Psoas muscle (tissue), 8 donors: ENCODE results near the gene PAQR4. TPM values are rescaled to one million over a fixed set of nuclear protein-coding genes. Genes with fewer than 3 reads are reported as not detected.

Experiments
- ATAC-seq, 4 donors: fragments of 200-7000 bp; cut with Tn5 transposase; one replicate each; pipeline ENCODE4 v1.9.1; 2020; ENCODE audit warnings: moderate library complexity in 3 of 4, mild to moderate bottlenecking in 2 of 4
- DNase-seq, 2 donors: peaks; one replicate each; pipeline ENCODE4 v3.0.0-alpha.2; 2020
- H3K27ac ChIP-seq: fragments of 200-600 bp; one replicate; pipeline ENCODE4 v1.8.0; 2022
- H3K27me3 ChIP-seq, 3 donors: fragments of 200-600 bp in 1 of 3; one replicate each; pipeline versions ENCODE4 v1.6.1 to v1.8.0; 2013 to 2022; ENCODE audit warnings: low read length in 2 of 3, mild to moderate bottlenecking in 2 of 3, moderate library complexity in 1 of 3; ENCODE audit not compliant: insufficient read depth in 3 of 3
- H3K36me3 ChIP-seq, 2 donors: fragments of 200-600 bp in 1 of 2; one replicate each; pipeline versions ENCODE4 v1.6.1 to v1.8.0; 2013 to 2022; ENCODE audit warnings: low read depth in 1 of 2, mild to moderate bottlenecking in 1 of 2, moderate library complexity in 1 of 2; ENCODE audit not compliant: insufficient read depth in 1 of 2
- H3K4me1 ChIP-seq: fragments of 200-600 bp; one replicate; pipeline ENCODE4 v1.8.0; 2022
- H3K4me3 ChIP-seq: fragments of 200-600 bp; one replicate; pipeline ENCODE4 v1.8.0; 2022; ENCODE audit warnings: mild to moderate bottlenecking
- H3K9me3 ChIP-seq: fragments of 200-600 bp; one replicate; pipeline ENCODE4 v1.8.0; 2022
- WGBS, 3 donors: extraction: QIAGEN DNeasy Blood & Tissue Kit; methylation state at CpG; one replicate each; pipeline versions ENCODE4 v1.1.6 to v1.1.7; 2013; 5-methylcytosine and 5-hydroxymethylcytosine counted together
- intact Hi-C, 2 donors: fragments of 100-400 bp; cut with DNase I; formaldehyde crosslinking; loops; one replicate each; pipeline versions ENCODE4 v1.11.0 to v1.14.2; 2022
- polyA plus RNA-seq, 3 donors: library from polyadenylated mRNA; stranded (reverse); fragments of 200-250 nt; gene quantifications; one replicate each; pipeline ENCODE4 v1.2.3, GENCODE V29; 2013
- total RNA-seq, 4 donors: library from RNA; stranded (reverse); fragmentation: NEBNext Ultra II Directional in 2 of 4; extraction: Animal tissue kit (Norgen Biotek cat#: 25700) in 2 of 4; gene quantifications; one replicate each; pipeline versions ENCODE4 v1.2.1 to v1.2.4, GENCODE V29; 2021 to 2023
- TF ChIP-seq, protein P1 (sequence below): fragments of 200-600 bp; IDR thresholded peaks from one replicate; pipeline ENCODE4 v1.8.0; 2022; ENCODE audit warnings: antibody characterized with exemption
- donor health status: healthy with polysubstance abuse.
- donor health status: DM: no; HTN: no; CAD: no; lungs with moderate emphysema.
- donor health status: Bipolar disorder and iron deficiency.
- donor health status: healthy.
- donor health status: DM: yes; HTN: yes; CAD: no.
- donor health status: DM: no; HTN: no; CAD: no.
- donor health status: DM: no; HTN: no; CAD: no.
- donor health status: DM: yes; HTN: yes; CAD: no.

The PAQR4 gene
- total and polyA plus RNA-seq, 7 donors, result 4.6 to 26.1 (median 12.3) TPM

GRCh38 chr16:2959206-2959605, 9.9 kb upstream of the PAQR4 start:
- intact Hi-C loops, result no loop called here
- DNase-seq (peak in 1 of 2 donors; percentile 37), ATAC-seq (no peak)
- Histone ChIP-seq H3K27me3 (peaks cover 0 to 67% (median 23%) of the 10 kb centered on the region in 3 donors), H3K36me3 (no peaks in the 10 kb centered on the region), H3K4me1 (peaks cover 14% of the 10 kb centered on the region), H3K27ac (no peak overlapping the region), H3K9me3 (no peaks in the 10 kb centered on the region), H3K4me3 (no peak overlapping the region)
- 38 to 47% (median 46%) methylated on average over 10 of the region's 10 CpGs for WGBS, 3 donors
- TF ChIP-seq, protein P1, sequence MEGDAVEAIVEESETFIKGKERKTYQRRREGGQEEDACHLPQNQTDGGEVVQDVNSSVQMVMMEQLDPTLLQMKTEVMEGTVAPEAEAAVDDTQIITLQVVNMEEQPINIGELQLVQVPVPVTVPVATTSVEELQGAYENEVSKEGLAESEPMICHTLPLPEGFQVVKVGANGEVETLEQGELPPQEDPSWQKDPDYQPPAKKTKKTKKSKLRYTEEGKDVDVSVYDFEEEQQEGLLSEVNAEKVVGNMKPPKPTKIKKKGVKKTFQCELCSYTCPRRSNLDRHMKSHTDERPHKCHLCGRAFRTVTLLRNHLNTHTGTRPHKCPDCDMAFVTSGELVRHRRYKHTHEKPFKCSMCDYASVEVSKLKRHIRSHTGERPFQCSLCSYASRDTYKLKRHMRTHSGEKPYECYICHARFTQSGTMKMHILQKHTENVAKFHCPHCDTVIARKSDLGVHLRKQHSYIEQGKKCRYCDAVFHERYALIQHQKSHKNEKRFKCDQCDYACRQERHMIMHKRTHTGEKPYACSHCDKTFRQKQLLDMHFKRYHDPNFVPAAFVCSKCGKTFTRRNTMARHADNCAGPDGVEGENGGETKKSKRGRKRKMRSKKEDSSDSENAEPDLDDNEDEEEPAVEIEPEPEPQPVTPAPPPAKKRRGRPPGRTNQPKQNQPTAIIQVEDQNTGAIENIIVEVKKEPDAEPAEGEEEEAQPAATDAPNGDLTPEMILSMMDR, result no peak

- intact Hi-C loops, result no loop called here
- H3K36me3 ChIP-seq, result no peaks in the 10 kb centered on the region
- TF ChIP-seq, protein P1, result no peak
- H3K27ac ChIP-seq, result no peak overlapping the region
- no peak overlapping the region for H3K4me3 ChIP-seq
- H3K9me3 ChIP-seq, result no peaks in the 10 kb centered on the region
- DNase-seq (peak in 1 of 2 donors; percentile 32), ATAC-seq (no peak)
- peaks cover 22% of the 10 kb centered on the region for H3K4me1 ChIP-seq
- peaks cover 0 to 76% (median 26%) of the 10 kb centered on the region in 3 donors for H3K27me3 ChIP-seq
- WGBS, 3 donors, result 69 to 70% (median 70%) methylated on average over 15 to 17 of the region's 17 CpGs
Observed at GRCh38 chr16:2960183-2961010, 8.8 kb upstream of the PAQR4 start.

- Histone ChIP-seq H3K9me3 (no peaks in the 10 kb centered on the region), H3K27me3 (peaks cover 0 to 80% (median 36%) of the 10 kb centered on the region in 3 donors), H3K4me1 (peaks cover 22% of the 10 kb centered on the region), H3K4me3 (peak overlapping the region; percentile 53), H3K27ac (no peak overlapping the region), H3K36me3 (no peaks in the 10 kb centered on the region)
- DNase-seq (peak in 1 of 2 donors; percentile 53), ATAC-seq (no peak)
- 19 to 25% (median 19%) methylated on average over 26 to 28 of the region's 28 CpGs for WGBS, 3 donors
- TF ChIP-seq, protein P1, result no peak
- intact Hi-C loops, result no loop called here
Observed at GRCh38 chr16:2962334-2963073, 6.6 kb upstream of the PAQR4 start.

- TF ChIP-seq, protein P1, result no peak
- peak overlapping the region; percentile 53 for H3K4me3 ChIP-seq
- H3K27ac ChIP-seq, result no peak overlapping the region
- WGBS, 3 donors, result 2 to 5% (median 3%) methylated on average over 12 to 39 of the region's 40 CpGs
- ATAC-seq, result no peak
- peaks cover 0 to 83% (median 37%) of the 10 kb centered on the region in 3 donors for H3K27me3 ChIP-seq
- H3K36me3 ChIP-seq, result no peaks in the 10 kb centered on the region
- peak in 1 of 2 donors; percentile 51 for DNase-seq
- intact Hi-C loops, result no loop called here
- no peaks in the 10 kb centered on the region for H3K9me3 ChIP-seq
- peaks cover 22% of the 10 kb centered on the region for H3K4me1 ChIP-seq
Observed at GRCh38 chr16:2963074-2963722, 6.0 kb upstream of the PAQR4 start.
